HepG2 (cell line): Measurements from ENCODE around the gene NFKBIL1. TPM values are rescaled to one million over a fixed set of nuclear protein-coding genes. Genes with fewer than 3 reads are reported as not detected.

Source experiments
- AGO1 ChIP-seq: fragments of 200-400 bp; formaldehyde crosslinking; IDR thresholded peaks from 2 replicates; pipeline ENCODE4 v1.6.1; 2017; ENCODE audit warnings: mild to moderate bottlenecking, low read depth, low read length, moderate library complexity; ENCODE audit not compliant: poor library complexity, severe bottlenecking
- FIP1L1 ChIP-seq: fragments of 200-400 bp; formaldehyde crosslinking; IDR thresholded peaks from 2 replicates; pipeline ENCODE4 v1.6.1; 2018; ENCODE audit warnings: low read depth, mild to moderate bottlenecking, low read length, moderate library complexity, borderline replicate concordance; ENCODE audit not compliant: insufficient read depth
- FOXC1 ChIP-seq: sonication (generic); formaldehyde crosslinking; IDR thresholded peaks from 2 replicates; pipeline ENCODE4 v1.8.0; 2022; ENCODE audit warnings: mild to moderate bottlenecking, missing genetic modification reagents, borderline replicate concordance
- FOXJ3 ChIP-seq: sonication (generic); formaldehyde crosslinking; IDR thresholded peaks from 2 replicates; pipeline ENCODE4 v1.4.0; 2020; ENCODE audit warnings: missing genetic modification reagents, mild to moderate bottlenecking, borderline replicate concordance
- JUNB ChIP-seq: sonication (generic); formaldehyde crosslinking; IDR thresholded peaks from 2 replicates; pipeline ENCODE4 v1.8.0; 2022; ENCODE audit warnings: missing genetic modification reagents, mild to moderate bottlenecking, borderline replicate concordance
- KLF12 ChIP-seq: sonication (generic); formaldehyde crosslinking; IDR thresholded peaks from 2 replicates; pipeline ENCODE4 v1.4.0; 2020; ENCODE audit warnings: missing genetic modification reagents, borderline replicate concordance
- MYNN ChIP-seq: sonication (generic); formaldehyde crosslinking; IDR thresholded peaks from 2 replicates; pipeline ENCODE4 v1.4.0; 2020; ENCODE audit warnings: mild to moderate bottlenecking, low read depth, missing genetic modification reagents
- MZF1 ChIP-seq: sonication (generic); formaldehyde crosslinking; IDR thresholded peaks from 2 replicates; pipeline ENCODE4 v1.8.1; 2023; ENCODE audit warnings: mild to moderate bottlenecking, missing genetic modification reagents, borderline replicate concordance
- NFYC ChIP-seq: IDR thresholded peaks from 2 replicates; pipeline ENCODE4 v1.6.1; 2016; ENCODE audit warnings: missing genetic modification reagents, missing compliant biosample characterization
- PCBP1 ChIP-seq: fragments of 200-400 bp; formaldehyde crosslinking; IDR thresholded peaks from 2 replicates; pipeline ENCODE4 v1.6.1; 2017; ENCODE audit warnings: mild to moderate bottlenecking, low read depth, low read length, borderline replicate concordance
- PITX1 ChIP-seq: sonication (generic); formaldehyde crosslinking; IDR thresholded peaks from 2 replicates; pipeline ENCODE4 v1.5.1; 2020; ENCODE audit warnings: mild to moderate bottlenecking, missing genetic modification reagents
- POLR2A ChIP-seq, 2 experiments: IDR thresholded peaks; 2 replicates each; pipeline ENCODE4 v1.6.1; 2011; ENCODE audit warnings: low read depth in 2 of 2, low read length in 2 of 2, mild to moderate bottlenecking in 1 of 2, moderate library complexity in 1 of 2; ENCODE audit not compliant: insufficient read depth in 1 of 2
- POLR2G ChIP-seq: fragments of 200-400 bp; formaldehyde crosslinking; IDR thresholded peaks from 2 replicates; pipeline ENCODE4 v1.6.1; 2018; ENCODE audit warnings: mild to moderate bottlenecking, low read depth, low read length, moderate library complexity
- RBM22 ChIP-seq: fragments of 200-400 bp; formaldehyde crosslinking; optimal IDR thresholded peaks from 2 replicates; pipeline ENCODE3; 2017; ENCODE audit warnings: mild to moderate bottlenecking, low read length, moderate library complexity
- REL ChIP-seq: sonication (generic); formaldehyde crosslinking; conservative IDR thresholded peaks from 2 replicates; pipeline ENCODE4 v1.8.0; 2022; ENCODE audit warnings: mild to moderate bottlenecking, missing genetic modification reagents, moderate library complexity
- SMC3 ChIP-seq: IDR thresholded peaks from 2 replicates; pipeline ENCODE4 v1.6.1; 2011; ENCODE audit warnings: low read length, improper control_type of control experiment
- ZBTB7A ChIP-seq: sonication (generic); formaldehyde crosslinking; IDR thresholded peaks from 2 replicates; pipeline ENCODE4 v1.8.0; 2022; ENCODE audit warnings: mild to moderate bottlenecking, missing genetic modification reagents
- ZNF3 ChIP-seq: IDR thresholded peaks from 2 replicates; pipeline ENCODE4 v1.7.0; 2017; ENCODE audit warnings: inconsistent platforms
- ZNF326 ChIP-seq: sonication (generic); formaldehyde crosslinking; IDR thresholded peaks from 2 replicates; pipeline ENCODE4 v1.4.0; 2020; ENCODE audit warnings: missing genetic modification reagents, borderline replicate concordance
- ZNF382 ChIP-seq: sonication (generic); formaldehyde crosslinking; IDR thresholded peaks from 2 replicates; pipeline ENCODE4 v1.5.0; 2020; ENCODE audit warnings: missing genetic modification reagents, mild to moderate bottlenecking, borderline replicate concordance
- ZNF383 ChIP-seq: sonication (generic); formaldehyde crosslinking; IDR thresholded peaks from 2 replicates; pipeline ENCODE4 v1.4.0; 2020; ENCODE audit warnings: missing genetic modification reagents, mild to moderate bottlenecking, borderline replicate concordance
- ZNF550 ChIP-seq: sonication (generic); formaldehyde crosslinking; IDR thresholded peaks from 2 replicates; pipeline ENCODE4 v1.4.0; 2020; ENCODE audit warnings: mild to moderate bottlenecking, missing genetic modification reagents, borderline replicate concordance
- polyA plus RNA-seq, 8 experiments: library from polyadenylated mRNA; depleted of rRNA in 3 of 8; stranded (reverse) in 7 of 8; unstranded in 1 of 8; fragments of >200 nt; fragmentation: Illumina TruSeq in 4 of 8; extraction: Trizol in 4 of 8; gene quantifications; 2 replicates each; pipeline versions ENCODE4 v1.2.1 to v1.2.3, GENCODE V29; 2011 to 2016; ENCODE audit warnings: low read depth in 4 of 8, missing spikeins in 1 of 8, mixed read lengths in 1 of 8; ENCODE audit not compliant: insufficient read depth in 1 of 8
- total RNA-seq, 5 experiments: library from RNA; depleted of rRNA; stranded (reverse); fragments of >200 nt; fragmentation: Illumina TruSeq; extraction: Trizol; gene quantifications; 2 replicates each; pipeline ENCODE4 v1.2.3, GENCODE V29; 2016; ENCODE audit warnings: low read depth in 1 of 5
- TF ChIP-seq, protein P1 (sequence below): IDR thresholded peaks from 2 replicates; pipeline ENCODE4 v1.6.1; 2016; ENCODE audit warnings: missing compliant biosample characterization, missing genetic modification reagents, borderline replicate concordance
- TF ChIP-seq, protein P2 (sequence below): IDR thresholded peaks from 2 replicates; pipeline ENCODE4 v1.6.1; 2012; ENCODE audit warnings: low read depth, low read length, improper control_type of control experiment
- TF ChIP-seq, protein P3 (sequence below): sonication (generic); formaldehyde crosslinking; IDR thresholded peaks from 2 replicates; pipeline ENCODE4 v1.4.0; 2020; ENCODE audit warnings: missing genetic modification reagents
- TF ChIP-seq, protein P4 (sequence below): sonication (generic); formaldehyde crosslinking; IDR thresholded peaks from 2 replicates; pipeline ENCODE4 v1.5.0; 2020; ENCODE audit warnings: mild to moderate bottlenecking, missing genetic modification reagents

Gene NFKBIL1
- total and polyA plus RNA-seq, 2 of the 13 experiments (the other 11 are each of a cell fraction or from before 2014, with no cell fraction given): 9.7 to 19.5 TPM

DNA sequence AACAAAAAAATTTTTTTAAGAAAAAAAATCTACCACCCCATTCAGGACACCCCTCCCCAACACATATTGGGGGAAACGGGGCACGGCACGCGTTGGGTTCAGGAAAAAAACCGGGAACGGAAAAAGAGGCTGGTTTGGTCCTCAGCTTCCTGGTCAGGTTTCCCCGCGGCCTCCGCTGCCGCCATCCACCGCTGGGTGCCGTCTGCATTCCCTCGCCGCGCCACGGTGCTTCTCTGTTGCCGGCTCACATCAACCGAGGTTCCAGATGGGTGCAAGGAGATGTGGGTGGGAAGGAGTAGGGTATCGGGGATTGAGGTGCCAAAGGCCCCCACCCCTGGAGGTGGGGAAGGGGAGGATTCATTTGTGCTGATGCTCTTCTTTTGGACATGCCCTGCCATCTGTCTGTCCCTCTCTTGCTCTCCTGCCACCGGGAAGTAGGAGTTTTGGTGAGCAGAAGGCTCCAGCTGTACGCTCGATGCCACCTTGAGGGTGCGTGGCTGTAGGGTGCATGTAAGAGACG, 12.8 kb upstream of the NFKBIL1 start (continued):
- TF ChIP-seq JUNB (no peak), ZNF326 (CRISPR knock-in tag) (no peak), FOXJ3 (CRISPR knock-in tag) (no peak), PCBP1 (no peak), ZBTB7A (CRISPR knock-in tag) (no peak), REL (no peak), KLF12 (CRISPR knock-in tag) (no peak), SMC3 (no peak), ZNF383 (CRISPR knock-in tag) (no peak), ZNF550 (CRISPR knock-in tag) (no peak), MYNN (CRISPR knock-in tag) (no peak), AGO1 (peak; percentile 29), ZNF382 (CRISPR knock-in tag) (no peak), FIP1L1 (0 out of 2 replicates have a peak, but pooled peaks have one; percentile 51), ZNF3 (no peak), RBM22 (peak; percentile 67), NFYC (no peak), MZF1 (CRISPR knock-in tag) (no peak), POLR2G (no peak), FOXC1 (CRISPR knock-in tag) (no peak), POLR2A (IDR thresholded peaks at IDR 0.05; ENCODE audit: insufficient read depth in 1 of 2, low read depth in 2 of 2, low read length in 2 of 2) (peak in 1 of 2 experiments; percentile 42; a peak in 2 of 4 replicates), PITX1 (CRISPR knock-in tag) (no peak)
- TF ChIP-seq, protein P1, sequence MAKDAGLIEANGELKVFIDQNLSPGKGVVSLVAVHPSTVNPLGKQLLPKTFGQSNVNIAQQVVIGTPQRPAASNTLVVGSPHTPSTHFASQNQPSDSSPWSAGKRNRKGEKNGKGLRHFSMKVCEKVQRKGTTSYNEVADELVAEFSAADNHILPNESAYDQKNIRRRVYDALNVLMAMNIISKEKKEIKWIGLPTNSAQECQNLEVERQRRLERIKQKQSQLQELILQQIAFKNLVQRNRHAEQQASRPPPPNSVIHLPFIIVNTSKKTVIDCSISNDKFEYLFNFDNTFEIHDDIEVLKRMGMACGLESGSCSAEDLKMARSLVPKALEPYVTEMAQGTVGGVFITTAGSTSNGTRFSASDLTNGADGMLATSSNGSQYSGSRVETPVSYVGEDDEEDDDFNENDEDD (CRISPR knock-in tag): no peak
- TF ChIP-seq, protein P2, sequence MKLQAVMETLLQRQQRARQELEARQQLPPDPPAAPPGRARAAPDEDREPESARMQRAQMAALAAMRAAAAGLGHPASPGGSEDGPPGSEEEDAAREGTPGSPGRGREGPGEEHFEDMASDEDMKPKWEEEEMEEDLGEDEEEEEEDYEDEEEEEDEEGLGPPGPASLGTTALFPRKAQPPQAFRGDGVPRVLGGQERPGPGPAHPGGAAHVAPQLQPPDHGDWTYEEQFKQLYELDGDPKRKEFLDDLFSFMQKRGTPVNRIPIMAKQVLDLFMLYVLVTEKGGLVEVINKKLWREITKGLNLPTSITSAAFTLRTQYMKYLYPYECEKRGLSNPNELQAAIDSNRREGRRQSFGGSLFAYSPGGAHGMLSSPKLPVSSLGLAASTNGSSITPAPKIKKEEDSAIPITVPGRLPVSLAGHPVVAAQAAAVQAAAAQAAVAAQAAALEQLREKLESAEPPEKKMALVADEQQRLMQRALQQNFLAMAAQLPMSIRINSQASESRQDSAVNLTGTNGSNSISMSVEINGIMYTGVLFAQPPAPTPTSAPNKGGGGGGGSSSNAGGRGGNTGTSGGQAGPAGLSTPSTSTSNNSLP: no peak
- TF ChIP-seq, protein P3, sequence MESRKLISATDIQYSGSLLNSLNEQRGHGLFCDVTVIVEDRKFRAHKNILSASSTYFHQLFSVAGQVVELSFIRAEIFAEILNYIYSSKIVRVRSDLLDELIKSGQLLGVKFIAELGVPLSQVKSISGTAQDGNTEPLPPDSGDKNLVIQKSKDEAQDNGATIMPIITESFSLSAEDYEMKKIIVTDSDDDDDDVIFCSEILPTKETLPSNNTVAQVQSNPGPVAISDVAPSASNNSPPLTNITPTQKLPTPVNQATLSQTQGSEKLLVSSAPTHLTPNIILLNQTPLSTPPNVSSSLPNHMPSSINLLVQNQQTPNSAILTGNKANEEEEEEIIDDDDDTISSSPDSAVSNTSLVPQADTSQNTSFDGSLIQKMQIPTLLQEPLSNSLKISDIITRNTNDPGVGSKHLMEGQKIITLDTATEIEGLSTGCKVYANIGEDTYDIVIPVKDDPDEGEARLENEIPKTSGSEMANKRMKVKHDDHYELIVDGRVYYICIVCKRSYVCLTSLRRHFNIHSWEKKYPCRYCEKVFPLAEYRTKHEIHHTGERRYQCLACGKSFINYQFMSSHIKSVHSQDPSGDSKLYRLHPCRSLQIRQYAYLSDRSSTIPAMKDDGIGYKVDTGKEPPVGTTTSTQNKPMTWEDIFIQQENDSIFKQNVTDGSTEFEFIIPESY (CRISPR knock-in tag): peak; percentile 56; the same call in 1 of the 2 replicates
- TF ChIP-seq, protein P4, sequence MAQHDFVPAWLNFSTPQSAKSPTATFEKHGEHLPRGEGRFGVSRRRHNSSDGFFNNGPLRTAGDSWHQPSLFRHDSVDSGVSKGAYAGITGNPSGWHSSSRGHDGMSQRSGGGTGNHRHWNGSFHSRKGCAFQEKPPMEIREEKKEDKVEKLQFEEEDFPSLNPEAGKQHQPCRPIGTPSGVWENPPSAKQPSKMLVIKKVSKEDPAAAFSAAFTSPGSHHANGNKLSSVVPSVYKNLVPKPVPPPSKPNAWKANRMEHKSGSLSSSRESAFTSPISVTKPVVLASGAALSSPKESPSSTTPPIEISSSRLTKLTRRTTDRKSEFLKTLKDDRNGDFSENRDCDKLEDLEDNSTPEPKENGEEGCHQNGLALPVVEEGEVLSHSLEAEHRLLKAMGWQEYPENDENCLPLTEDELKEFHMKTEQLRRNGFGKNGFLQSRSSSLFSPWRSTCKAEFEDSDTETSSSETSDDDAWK (CRISPR knock-in tag): no peak
